ENCODE data around the gene CAMTA1.

DNA sequence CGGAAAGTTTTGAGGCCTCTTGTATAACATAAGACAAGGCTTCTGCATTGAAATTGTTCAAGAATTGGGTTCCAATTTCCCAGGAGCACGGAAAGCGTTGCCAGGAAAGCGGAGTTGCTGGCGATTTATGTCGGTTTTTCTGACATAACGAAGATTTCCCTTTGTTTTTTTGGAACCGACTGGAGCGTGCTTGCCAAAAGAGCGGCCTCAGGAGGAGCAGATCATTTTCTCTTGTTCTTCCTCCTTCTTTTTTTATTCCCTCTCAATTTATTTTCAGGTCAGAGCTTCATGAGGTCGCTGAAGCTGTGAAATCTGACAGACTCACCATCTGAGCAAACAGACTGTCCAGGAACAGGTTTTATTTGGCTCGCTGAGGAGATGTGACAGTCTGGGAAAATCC is 275.5 kb downstream of the CAMTA1 start:
- TF ChIP-seq ZBTB49 (tag by site-specific recombination; IDR thresholded peaks at IDR 0.05; ENCODE audit: low read depth) = no peak
- TF ChIP-seq, protein P1, sequence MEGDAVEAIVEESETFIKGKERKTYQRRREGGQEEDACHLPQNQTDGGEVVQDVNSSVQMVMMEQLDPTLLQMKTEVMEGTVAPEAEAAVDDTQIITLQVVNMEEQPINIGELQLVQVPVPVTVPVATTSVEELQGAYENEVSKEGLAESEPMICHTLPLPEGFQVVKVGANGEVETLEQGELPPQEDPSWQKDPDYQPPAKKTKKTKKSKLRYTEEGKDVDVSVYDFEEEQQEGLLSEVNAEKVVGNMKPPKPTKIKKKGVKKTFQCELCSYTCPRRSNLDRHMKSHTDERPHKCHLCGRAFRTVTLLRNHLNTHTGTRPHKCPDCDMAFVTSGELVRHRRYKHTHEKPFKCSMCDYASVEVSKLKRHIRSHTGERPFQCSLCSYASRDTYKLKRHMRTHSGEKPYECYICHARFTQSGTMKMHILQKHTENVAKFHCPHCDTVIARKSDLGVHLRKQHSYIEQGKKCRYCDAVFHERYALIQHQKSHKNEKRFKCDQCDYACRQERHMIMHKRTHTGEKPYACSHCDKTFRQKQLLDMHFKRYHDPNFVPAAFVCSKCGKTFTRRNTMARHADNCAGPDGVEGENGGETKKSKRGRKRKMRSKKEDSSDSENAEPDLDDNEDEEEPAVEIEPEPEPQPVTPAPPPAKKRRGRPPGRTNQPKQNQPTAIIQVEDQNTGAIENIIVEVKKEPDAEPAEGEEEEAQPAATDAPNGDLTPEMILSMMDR (tag by site-specific recombination; IDR thresholded peaks at IDR 0.05) = no peak

Data from HEK293 (cell line).